ENCODE results near the gene LPCAT3. TPM values are rescaled to one million over a fixed set of nuclear protein-coding genes. Genes with fewer than 3 reads are reported as not detected.
"Not testable (repeated sequence)": the region's sequence is repeated elsewhere in the genome, so short reads cannot be mapped to it uniquely, and the experiment has no call there.

Gene LPCAT3
- total RNA-seq, 2 donors from 2014 or later: 22.0 to 31.9 TPM

DNA sequence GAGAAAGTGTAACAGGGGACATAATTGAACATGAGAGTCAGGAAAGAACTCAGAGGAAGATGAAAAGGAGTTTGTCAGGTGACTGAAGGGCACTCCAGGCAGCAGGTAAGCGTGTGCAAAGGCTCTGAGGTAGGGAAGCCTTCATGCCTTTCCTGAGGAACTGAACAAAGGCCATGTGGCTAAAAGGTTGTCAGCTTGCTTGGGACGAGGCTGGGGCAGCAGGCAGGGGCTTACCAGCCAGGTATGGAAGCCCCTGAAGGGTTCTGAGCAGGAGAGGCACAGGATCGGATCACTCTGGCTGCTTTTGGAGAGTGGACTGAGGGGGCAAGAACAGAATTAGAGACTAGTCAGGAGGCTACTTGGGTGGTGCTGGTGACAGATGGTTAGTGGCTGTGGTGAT lies 5.2 kb downstream of the LPCAT3 start:
- Mint-ChIP-seq H3K27ac (peak overlapping the region in 1 of 2 donors; percentile 31), H3K36me3 (peaks cover 7 to 8% of the 10 kb centered on the region in 2 donors), H3K9me3 (no peaks in the 10 kb centered on the region)
- no peak for ATAC-seq
- no peak for DNase-seq (ENCODE audit: low spot score in 2 of 2)

DNA sequence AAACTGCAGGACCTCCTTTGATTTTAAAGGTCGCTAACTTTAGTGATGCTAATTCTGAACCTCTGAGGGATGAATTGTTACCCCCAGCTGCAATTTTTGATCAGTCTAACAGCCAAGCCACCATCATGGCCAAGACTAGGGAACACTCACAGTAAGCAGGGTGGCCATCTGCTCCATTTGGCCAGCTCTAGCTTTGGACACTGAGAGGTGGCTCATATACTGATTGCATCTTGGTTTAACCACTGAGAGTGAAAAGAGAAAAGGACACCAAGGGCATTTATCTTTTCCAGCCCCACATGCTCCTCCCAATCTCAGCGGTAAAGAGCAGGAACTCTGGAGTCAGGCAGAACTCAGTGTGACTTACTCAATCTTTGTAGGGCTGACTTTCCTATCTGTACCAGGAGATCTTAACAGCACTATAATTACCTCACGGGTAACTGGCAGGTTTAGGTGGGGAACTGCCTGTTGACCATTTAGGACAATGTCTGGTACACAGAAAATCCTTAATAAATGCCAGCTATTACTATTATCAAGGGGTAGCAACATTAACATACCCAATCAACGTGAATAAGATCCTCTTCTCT lies 6.2 kb downstream of the LPCAT3 start:
- no peaks in the 10 kb centered on the region for H3K9me3 Mint-ChIP-seq
- no peak for DNase-seq (ENCODE audit: low spot score in 2 of 2)
- no peak overlapping the region for H3K27ac Mint-ChIP-seq
- no peak for ATAC-seq
- no peaks in the 10 kb centered on the region for H3K36me3 Mint-ChIP-seq

DNA sequence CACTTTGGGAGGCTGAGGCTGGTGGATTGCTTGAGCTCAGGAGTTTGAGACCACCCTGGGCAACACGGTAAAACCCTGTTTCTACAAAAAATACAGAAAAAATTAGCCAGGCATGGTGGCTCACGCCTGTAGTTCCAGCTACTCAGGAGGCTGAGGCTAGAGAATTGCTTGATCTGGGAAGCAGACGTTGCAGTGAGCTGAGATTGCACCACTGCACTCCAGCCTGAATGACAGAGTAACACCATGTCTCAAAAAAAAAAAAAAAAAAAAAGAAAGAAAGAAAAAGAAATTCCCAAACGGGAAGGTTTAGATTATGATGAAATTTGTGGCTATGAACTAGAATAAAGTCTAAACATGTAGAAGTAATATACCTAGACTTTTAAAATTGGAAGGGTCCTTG lies 6.9 kb downstream of the LPCAT3 start:
- H3K9me3 Mint-ChIP-seq; H3K27ac Mint-ChIP-seq; H3K36me3 Mint-ChIP-seq; DNase-seq (ENCODE audit: low spot score in 2 of 2); ATAC-seq: not testable (repeated sequence)

DNA sequence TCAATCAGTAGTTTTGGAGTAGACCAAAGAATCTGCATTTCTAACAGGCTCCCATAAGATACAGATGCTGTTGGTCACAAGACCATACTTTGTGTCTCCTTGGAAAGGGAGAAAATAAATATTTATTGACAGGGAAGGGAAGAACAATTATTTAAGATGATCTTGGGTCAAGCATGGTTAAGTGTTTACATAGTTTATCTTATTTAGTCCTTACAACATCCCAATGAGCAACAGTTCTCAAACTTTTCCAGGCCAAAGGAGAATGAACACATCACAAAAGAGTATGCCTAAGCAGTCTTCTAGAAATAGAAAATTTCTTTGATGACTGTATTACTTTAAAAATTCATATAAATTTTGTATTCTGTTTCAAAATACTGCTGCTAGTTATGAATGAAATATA lies 8.8 kb downstream of the LPCAT3 start:
- DNase-seq (ENCODE audit: low spot score in 2 of 2) (no peak), ATAC-seq (no peak)
- Mint-ChIP-seq H3K36me3 (no peaks in the 10 kb centered on the region), H3K27ac (no peak overlapping the region), H3K9me3 (no peaks in the 10 kb centered on the region)

DNA sequence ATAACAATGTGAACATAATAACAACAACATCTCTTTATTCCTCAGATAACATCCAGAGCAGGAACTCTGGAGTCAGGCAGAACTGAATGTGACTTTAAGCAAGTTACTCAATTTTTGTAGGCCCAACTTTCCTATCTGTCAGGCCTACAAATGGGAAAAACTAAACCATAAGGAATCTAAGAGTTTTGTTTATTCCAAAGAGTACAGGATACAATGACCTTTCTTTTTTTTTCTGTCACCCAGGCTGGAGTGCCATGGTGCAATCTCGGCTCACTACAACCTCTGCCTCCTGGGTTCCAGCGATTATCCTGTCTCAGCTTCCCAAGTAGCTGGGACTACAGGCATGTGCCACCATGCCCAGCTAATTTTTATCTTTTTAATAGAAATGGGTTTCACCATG lies 9.4 kb downstream of the LPCAT3 start:
- no peak for DNase-seq (ENCODE audit: low spot score in 2 of 2)
- no peaks in the 10 kb centered on the region for H3K36me3 Mint-ChIP-seq
- no peak overlapping the region for H3K27ac Mint-ChIP-seq
- no peaks in the 10 kb centered on the region for H3K9me3 Mint-ChIP-seq
- ATAC-seq: no peak

DNA sequence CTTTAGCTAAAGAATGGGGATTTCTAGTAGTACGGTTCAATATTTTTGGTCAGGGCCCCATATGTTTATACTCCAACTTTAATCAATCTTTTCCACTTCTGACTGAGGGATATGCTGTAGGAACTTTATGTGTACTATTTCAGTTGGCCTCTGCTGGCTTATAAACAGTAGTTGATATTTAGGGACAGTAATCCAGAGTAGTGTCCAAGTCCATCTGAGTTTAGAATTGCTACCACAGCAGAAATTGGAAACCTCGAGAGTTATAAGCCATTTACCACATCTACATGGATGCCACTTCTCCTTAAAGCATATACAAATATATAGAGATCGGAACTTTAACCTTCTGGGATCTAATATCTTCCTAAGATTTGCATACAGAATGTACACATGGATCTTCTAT lies 11.6 kb downstream of the LPCAT3 start:
- no peaks in the 10 kb centered on the region for H3K36me3 Mint-ChIP-seq
- H3K9me3 Mint-ChIP-seq: no peaks in the 10 kb centered on the region
- ATAC-seq (no peak), DNase-seq (ENCODE audit: low spot score in 2 of 2) (no peak)
- no peak overlapping the region for H3K27ac Mint-ChIP-seq

DNA sequence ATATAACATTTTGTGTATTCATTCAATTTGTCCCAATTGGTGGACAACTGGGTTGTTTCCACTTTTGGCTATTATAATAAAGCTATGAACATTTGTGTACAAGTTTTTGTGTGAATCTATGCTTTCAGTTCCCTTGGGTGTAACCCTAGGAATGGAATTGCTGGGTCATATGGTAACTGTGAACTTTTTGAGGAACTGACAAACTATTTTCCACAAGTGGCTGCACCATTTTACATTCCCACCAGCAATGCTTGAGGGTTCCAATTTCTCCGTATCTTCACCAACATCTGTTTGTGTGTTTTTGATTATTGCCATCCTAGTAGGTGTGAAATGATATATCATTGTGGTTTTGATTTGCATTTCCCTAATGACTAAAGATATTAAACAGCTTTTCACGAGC lies 13.0 kb downstream of the LPCAT3 start:
- no peak for DNase-seq (ENCODE audit: low spot score in 2 of 2)
- no peaks in the 10 kb centered on the region for H3K36me3 Mint-ChIP-seq
- ATAC-seq: no peak
- no peaks in the 10 kb centered on the region for H3K9me3 Mint-ChIP-seq
- no peak overlapping the region for H3K27ac Mint-ChIP-seq

DNA sequence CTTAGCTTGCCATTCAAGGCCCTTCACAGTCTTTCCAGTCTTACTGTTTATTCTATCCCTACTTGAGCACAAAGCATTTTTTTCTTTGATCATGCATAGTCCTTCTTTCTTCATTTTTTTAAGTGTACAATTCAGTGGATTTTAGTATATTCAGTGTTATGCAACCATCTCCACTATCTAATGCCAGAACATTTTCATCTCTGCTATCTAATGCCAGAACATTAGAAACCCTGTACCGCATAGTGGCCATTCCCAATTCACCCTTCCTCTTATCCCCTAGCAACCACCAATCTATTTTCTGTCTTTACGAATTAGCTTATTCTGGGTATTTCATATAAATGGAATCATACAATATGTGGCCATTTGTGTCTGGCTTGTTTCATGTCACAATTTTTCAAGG lies 13.4 kb downstream of the LPCAT3 start:
- H3K9me3 Mint-ChIP-seq: no peaks in the 10 kb centered on the region
- no peaks in the 10 kb centered on the region for H3K36me3 Mint-ChIP-seq
- H3K27ac Mint-ChIP-seq: no peak overlapping the region
- ATAC-seq (no peak), DNase-seq (ENCODE audit: low spot score in 2 of 2) (no peak)

DNA sequence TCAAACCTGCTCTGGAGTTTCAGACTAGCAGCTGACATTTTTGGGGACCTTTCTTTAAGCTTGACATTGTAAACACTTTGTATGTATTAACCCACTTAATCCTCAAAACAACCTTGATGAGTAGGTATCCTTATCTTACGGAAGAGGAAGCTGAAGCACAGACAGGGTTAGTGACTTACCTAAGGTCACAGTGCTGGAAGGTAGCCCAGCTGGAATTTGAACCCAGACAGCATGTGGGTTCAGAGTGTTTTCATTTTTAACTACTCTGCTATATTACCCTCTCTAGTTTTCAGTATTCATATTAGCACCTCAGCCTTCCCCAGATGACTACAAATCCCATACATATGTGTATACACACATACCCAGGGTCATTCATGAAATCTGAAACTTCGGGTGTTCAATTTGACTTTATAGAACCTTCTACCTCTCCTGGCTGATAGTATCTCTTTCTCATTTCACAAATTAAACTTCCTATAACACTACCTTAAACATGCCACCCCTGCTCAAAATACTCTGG lies 13.9 kb downstream of the LPCAT3 start:
- H3K27ac Mint-ChIP-seq: no peak overlapping the region
- no peak for DNase-seq (ENCODE audit: low spot score in 2 of 2)
- no peaks in the 10 kb centered on the region for H3K9me3 Mint-ChIP-seq
- ATAC-seq: peak in 1 of 2 donors; percentile 28
- H3K36me3 Mint-ChIP-seq: no peaks in the 10 kb centered on the region

DNA sequence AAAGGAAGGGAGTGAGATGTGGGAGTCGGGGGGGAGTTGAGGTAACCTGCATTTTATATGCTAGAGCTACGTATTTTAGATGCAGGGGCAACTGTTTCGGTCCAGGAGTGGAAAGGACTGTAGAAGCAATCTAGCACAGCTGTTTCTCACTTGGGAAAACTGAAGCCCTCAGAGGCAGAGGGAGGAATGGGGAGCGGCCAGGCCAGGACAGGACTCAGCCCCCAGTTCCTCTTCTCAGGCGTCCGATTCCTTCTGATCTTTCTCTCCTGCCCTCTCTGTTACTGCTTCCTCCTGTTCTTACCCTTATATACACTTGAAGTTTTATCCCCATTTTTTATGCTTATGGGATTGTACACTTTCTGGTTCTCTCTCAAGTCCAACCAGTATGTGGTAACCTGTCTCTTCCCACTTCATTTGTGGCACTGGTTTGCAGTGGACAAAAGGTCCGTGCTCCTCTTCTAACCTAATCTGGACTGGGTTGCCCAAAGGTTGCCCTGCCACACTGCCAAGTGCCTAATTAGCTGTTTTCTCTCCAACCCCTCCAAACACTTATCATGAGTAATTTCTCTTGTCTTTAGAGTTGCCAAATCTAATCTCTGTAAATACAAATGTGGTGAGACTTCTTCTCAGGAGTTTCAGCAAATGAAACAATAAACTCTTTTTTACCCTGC lies 16.2 kb downstream of the LPCAT3 start:
- DNase-seq (ENCODE audit: low spot score in 2 of 2): no peak
- Mint-ChIP-seq H3K27ac (no peak overlapping the region), H3K9me3 (no peaks in the 10 kb centered on the region), H3K36me3 (no peaks in the 10 kb centered on the region)
- no peak for ATAC-seq

DNA sequence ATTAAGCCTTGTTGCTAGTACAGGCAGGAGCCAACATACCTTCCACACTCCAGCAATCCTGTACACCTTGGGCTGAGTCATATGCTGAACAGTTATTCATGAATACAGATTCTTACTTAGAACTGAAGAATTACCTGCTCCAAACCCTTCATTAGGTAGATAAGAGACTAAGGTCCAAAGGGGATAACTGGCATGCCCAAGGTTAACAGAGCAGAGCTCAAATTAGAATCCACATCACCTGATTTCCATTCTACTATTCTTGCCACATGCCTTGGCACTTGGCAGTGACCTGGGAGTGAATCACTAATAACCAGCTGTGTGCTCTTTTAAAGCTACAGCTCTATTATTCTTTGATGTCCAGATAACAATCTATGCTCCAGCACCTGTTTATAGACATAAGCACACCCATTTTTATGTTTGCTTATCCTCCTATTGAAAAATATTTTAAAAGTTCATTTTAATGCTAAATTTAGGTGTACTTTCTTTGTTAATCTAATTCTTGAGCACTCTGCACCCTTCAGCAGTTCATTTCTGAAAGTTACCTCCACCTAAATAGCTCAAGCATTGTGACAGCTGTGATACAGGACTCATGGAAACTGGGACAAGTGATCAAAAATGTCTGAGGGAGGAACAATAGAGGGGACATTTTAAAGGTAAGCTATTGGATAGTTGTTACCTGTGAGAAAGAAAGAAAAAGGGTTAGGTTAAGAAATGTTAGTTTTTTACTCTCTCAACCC lies 19.4 kb downstream of the LPCAT3 start:
- Mint-ChIP-seq H3K27ac (no peak overlapping the region), H3K9me3 (no peaks in the 10 kb centered on the region), H3K36me3 (peaks cover 9 to 16% of the 10 kb centered on the region in 2 donors)
- no peak for DNase-seq (ENCODE audit: low spot score in 2 of 2)
- ATAC-seq: no peak

DNA sequence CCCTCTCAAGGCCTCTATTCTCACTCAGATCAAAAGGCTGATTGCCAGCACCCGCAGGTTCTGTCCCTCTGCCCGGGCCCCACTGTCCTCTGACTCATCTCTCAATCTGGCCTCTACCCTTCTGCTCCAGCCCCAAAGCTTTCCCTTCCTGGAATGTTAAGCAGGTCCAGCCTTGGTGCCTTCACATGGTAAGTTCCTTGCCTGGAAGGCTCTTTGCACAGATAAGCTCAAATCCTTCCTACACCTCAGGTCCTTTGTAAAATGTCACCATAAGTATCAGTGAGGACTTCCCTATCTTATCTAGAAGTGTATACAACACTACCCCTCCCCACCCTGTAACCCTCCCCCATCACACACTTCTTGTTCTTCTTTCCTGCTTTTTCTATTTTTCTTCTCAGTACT lies 22.2 kb downstream of the LPCAT3 start:
- Mint-ChIP-seq H3K9me3 (no peaks in the 10 kb centered on the region), H3K36me3 (peaks cover 9 to 18% of the 10 kb centered on the region in 2 donors), H3K27ac (peak overlapping the region in 1 of 2 donors; percentile 23)
- no peak for DNase-seq (ENCODE audit: low spot score in 2 of 2)
- no peak for ATAC-seq

DNA sequence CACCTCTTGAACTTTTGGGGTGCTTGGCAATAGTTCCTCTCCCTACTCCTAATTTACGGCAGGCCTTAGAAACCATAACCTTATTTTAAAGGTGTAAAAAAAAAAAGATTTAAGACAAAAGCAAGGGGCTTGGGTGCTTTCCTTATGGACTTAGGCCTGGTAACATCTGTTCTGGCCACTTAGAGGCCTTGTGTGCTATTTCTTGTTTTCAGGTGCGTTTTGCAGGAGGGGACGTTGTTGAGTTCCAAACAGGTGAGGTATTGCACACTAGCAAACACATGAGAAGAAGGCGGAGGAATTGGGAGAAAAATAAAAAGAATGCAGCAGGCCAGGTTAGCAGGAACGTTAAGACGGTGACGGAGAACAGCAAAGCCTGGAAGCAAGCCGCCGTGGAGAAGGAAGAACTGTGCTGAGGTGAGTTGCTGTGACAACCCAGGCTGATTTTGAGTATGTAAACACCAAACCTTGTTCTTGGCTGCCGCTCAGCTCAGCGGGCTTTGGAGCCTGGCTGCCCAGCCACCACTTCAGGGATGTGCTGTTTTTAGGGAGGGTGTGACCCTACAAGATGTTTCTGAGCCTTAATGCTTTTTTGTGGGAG lies 30.2 kb downstream of the LPCAT3 start:
- no peaks in the 10 kb centered on the region for H3K9me3 Mint-ChIP-seq
- no peak for DNase-seq (ENCODE audit: low spot score in 2 of 2)
- H3K36me3 Mint-ChIP-seq: peaks cover 0 to 6% of the 10 kb centered on the region in 2 donors
- ATAC-seq: no peak
- H3K27ac Mint-ChIP-seq: peak overlapping the region in 1 of 2 donors; percentile 10

DNA sequence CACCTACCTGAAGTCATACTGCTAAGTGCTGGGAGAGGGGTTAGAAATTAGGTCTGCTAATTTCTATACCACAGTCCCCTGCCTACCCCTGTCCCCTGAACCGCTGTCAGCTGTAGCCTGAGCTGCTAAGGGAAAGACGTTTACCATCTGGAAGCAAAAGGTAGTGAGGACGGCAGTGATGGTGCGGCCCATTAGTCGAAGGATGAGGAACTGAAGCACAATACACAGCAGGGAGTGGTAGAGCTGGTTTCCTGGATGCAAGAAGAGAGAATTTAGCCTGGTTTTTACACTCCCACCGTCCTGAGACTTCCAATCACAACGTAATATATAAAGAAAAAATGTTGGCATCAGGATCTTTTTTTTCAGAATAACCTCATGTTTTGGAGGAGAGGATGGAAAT lies 35.7 kb downstream of the LPCAT3 start:
- ATAC-seq (no peak), DNase-seq (ENCODE audit: low spot score in 2 of 2) (no peak)
- H3K27ac Mint-ChIP-seq: peak overlapping the region in 1 of 2 donors; percentile 92
- peaks cover 0 to 4% of the 10 kb centered on the region in 2 donors for H3K36me3 Mint-ChIP-seq
- H3K9me3 Mint-ChIP-seq: no peaks in the 10 kb centered on the region

DNA sequence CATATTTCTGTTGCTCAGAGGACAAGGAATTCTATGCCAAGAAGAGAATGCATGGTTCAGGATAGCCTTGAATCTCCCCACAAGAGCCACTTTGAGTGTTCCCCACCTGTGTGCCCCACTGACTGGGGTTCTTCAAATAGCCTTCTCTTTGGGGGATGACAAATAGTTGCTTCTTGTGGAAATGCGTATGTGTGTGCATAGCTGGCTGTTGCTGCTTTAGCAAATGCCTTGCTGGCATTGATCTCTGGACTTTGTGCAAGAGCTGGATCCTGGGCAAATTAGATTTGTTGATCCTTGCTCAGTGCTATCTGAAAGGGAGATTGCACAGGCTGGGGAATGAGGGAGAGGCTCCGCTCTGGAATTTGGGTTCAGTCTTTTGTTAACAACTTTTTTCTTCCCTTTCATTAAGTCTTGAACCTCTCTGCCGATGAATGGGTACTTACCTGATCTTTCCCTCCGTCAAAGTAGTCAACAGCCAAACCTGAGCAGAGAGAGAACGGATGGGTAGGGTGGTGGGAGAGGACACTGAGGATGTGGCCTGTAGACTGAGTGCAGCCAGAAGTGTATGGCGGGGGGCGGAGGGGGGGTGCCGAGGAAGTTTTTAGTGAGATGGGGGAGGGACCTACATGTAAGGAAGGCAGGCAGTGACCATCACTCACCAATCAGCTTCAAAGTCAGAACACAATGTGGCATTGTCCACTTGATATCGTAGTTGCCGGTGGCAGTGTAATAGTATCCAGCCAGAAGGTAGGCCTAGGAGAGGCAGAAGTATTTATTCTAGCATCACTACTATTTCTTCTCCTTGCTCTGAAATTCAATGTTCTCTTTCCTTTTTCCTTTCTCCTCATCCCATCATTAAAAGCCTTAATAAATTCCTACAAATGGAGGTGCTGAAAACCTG lies 36.9 kb downstream of the LPCAT3 start:
- DNase-seq (ENCODE audit: low spot score in 2 of 2): no peak
- H3K36me3 Mint-ChIP-seq: peaks cover 0 to 13% of the 10 kb centered on the region in 2 donors
- H3K27ac Mint-ChIP-seq: peak overlapping the region in 1 of 2 donors; percentile 68
- ATAC-seq: no peak
- H3K9me3 Mint-ChIP-seq: no peaks in the 10 kb centered on the region

DNA sequence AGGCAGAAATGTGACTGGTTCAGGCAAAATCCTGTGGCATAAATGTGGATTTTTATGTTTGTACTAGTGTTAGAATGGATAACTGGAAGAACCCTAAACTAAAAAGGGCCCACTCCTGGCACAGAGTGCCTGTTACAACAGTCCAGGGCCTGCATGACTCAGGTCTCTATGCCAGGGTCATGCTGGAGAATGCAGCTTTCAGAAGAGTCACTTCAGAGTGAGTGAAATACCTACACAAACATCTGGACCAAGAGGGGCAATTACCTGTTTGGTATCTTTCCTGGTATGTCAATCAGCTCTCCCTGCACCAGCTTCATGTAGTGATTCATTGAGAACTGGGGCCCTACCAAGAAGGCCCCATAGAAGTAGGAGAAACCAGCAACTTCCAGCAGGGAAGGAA lies 37.5 kb downstream of the LPCAT3 start:
- Mint-ChIP-seq H3K36me3 (peaks cover 4 to 19% of the 10 kb centered on the region in 2 donors), H3K9me3 (no peaks in the 10 kb centered on the region), H3K27ac (peak overlapping the region in 1 of 2 donors; percentile 68)
- ATAC-seq (no peak), DNase-seq (ENCODE audit: low spot score in 2 of 2) (no peak)
